Stimulated activated CD4-positive, alpha-beta T cell treated with anti-CD3 and anti-CD28 coated beads, Interleukin-12 subunit alpha, Interleukin-12 subunit beta, amount 100 ng/mL, for 4 hours (primary cell): ENCODE data around the gene SLC39A7.

Experiments used
- DNase-seq: peaks from one replicate; pipeline ENCODE4 v3.0.0-alpha.2; 2020

SLC39A7 gene

DNA sequence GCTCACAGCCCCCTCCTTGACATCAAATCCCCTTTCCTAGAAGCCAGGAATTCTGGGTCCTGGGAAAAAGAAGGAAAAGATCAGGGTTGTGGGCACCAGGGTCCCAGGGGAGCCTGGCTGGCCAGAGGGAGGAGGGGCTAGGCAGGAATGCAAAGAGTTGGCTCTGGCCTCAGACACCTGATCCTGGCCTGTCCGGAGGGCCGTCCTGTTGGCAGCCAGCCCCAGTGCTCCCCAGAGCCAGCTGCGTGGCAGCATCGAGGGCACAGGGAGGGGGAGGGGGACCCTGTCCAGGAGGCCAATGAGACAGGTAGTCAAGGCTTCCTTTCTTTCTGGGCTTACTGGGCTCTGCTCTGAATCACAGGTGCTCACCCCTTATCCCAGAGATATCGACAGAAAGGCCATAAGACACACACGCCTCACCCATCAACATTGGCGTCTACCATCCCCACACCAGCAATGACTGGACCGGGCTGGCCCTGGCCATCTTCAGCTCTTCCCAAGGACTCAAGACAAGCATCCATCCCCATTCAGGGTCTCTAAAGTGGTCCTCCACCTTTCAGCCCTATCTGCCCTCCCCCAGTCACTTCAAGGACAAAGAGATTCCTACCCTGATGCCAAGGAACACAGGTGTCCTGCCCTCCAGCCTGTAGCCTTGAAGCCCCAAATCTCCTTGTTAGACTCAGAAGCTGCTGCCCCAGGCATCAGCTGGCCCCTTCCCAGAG is 9.1 kb upstream of the SLC39A7 start:
- no peak for DNase-seq

DNA sequence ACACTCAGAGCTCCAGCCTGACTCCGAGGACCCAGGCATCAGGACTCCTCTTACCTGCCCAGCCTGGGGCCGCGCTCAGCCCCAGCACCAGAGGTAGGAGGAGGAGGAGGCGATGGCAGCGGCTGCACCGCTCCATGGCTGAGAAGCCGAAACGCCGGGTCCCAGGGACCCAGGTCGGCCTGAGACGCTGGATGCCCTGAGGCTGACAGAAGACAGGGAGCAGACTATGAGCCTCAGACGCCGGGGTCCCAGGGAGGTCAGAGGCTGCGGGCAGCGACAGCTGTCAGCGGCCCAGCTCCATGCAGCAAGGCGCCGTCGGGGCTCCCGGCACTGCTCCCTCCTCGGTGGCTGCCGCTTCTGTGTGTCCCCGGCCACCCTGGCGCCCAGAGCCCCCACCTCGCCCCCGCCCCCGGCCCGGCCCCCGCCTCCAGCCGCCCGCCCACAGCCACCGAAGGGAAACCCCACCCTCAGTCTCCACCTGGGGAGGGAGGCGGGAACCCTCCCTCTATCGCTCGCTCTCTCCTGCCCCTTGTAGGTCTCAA is 8.5 kb upstream of the SLC39A7 start, which contains the start of gene COL11A2:
Gene COL11A2 (minus strand): TSS at position 363 of the 542 bp plus-strand sequence. CDS start 227 bp downstream, at position 136.
- DNase-seq: no peak

DNA sequence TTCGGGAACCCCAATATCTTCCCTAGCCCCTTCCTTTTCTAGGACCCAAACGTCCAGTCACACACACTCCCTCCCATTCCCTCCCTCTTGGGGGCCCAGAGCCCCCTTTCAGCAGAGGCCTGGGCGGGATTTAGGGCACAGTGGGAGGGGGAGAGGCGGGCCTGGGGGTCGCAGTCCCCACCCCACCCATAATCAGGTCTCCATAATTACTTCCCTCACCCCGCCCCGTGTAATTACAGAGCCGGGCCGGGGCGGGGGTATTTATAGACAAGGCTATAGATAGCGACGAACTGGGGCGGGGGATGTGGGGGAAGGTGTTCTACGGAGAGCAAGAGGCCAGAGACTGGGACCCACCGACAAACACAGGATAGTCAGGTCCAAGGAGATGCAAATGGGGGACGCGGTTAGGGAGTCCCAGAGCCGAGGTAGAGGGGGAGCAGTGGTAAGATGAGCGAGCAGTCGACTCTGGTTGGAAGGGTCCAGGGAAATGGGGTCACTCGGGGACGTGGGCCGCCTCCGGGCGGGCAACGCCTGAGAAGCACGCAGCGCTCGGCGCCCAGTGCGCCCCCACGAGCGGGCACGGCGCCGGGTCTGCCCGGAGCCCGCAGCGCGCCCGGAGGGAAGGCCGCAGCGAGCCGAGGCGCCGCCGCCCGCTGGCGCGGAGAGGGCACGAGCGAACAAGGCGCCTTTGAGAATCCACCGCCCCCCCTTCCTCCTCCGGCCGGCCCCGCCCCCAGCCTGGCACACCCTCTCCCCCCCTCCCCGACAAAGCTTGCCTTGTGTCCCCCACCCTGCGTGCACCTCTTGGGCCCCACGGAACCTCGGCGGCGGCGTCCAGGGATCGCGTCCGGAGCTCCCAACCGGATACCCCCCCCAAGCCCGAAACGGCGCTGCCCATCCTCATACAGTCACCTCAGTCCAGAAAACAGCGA is 7.7 kb upstream of the SLC39A7 start:
- peak; percentile 38 for DNase-seq

DNA sequence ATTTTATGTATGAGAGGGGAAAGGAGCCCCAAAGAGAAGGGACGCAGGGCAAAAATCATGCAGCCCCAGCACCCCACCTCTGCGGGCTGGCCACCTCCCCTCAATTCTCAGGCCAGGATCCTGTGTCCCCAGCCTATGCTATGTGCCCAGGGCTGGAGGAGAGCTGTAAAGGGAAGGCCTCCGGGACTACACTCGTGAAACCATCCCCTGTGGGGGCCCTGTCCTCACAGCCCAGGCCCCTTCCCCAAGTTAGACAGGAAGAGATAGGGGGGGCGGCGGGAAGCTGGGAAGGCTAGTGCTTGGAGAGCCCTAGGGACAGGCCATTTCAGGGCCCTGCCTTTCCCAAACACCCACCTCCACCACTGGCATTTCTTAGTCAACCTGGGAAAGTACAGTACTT is 7.0 kb upstream of the SLC39A7 start:
- no peak for DNase-seq

DNA sequence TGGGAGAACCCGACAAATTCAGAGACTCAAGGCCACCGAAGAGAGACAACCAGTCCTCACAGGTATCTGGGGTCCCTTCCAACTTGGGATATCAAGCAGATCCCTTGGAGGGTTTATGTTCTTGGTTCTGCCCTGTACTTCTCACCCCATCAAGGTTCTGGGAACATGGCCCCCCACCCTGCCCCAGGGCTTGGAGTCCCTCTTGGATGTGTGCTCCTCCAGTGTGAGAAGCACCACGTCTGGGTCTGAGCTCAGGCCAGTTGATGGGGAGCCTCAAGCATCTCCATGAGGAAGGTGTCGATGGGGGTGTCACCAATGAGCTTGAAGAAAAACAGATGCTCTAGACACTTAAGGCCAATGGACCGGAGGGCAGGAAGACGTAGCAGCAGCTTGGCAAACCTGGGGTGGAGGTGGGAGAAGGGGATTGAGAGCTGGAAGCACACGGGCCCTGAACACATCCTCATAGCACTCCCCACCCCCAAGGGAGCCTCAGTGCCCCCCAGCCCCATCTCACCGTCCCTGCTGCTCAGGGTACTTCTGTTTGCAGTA is 6.2 kb upstream of the SLC39A7 start:
- DNase-seq: no peak

DNA sequence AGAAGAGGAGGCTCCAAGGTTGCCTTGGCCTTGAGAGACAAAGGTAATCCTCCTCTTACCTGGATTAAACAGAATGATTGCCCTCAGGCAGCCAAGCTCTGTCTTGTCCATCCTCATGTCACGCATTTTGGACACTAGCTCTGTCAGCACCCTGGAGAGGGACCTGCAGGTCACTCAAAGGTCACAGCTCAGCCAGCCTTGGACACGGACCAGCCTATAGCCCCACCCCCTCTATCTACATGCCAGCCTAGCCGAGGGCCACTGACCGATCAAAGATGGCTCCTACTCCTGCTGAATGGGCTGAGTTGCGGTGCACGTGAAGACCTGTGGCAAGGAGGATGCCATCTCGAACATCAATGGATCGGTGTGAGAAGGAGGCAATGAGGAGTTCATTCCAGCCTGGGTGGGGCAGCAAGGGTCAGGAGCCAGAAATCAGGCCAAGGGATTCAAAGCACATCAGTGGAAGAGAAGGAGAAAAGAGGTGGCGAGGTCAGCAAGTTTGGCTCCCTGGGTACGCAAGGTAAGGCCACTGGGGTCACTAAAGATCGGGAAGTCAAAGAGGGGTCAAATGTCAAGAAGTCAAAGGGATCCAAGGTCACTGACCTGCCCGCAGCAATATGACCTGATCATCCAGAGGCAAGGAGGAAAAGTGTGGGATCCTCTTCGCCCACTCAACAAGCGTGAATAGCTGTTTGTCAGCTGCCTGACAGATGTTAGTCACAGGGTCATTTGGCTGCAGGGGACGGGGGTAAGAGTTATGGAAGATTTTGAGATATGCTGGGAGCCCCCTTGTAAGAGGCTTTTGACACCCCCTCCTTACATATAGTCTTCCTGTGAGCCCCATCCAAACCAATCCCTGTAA is 5.1 kb upstream of the SLC39A7 start:
- no peak for DNase-seq

DNA sequence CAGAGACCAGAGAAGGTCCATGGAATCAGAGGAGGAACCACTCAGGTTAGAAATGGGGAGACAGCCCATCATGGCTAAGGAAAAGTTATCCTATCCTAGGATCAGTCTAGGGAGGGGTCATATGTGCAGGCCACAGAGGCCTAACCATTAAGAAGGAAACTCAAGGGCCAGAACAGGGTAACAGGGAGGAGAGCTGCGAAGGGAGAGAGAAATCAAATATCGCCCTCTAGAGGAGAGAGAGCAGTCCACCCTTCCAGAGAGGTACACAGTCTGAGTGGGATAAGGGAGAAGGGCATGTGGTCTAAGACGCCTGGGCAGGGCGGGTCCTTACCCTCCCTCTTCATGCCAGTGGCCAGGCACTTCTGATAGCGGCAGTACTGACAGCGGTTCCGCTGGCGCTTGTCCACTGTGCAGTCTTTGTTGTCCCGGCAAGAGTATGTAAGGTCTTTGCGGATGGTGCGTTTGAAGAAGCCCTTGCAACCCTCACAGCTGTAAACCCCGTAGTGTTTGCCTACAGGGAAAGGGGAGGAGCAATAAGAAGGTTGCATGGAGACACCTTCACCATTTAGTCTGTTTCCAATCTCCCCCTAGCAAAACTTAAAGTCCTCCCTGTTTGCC is 3.1 kb upstream of the SLC39A7 start:
- DNase-seq: no peak

DNA sequence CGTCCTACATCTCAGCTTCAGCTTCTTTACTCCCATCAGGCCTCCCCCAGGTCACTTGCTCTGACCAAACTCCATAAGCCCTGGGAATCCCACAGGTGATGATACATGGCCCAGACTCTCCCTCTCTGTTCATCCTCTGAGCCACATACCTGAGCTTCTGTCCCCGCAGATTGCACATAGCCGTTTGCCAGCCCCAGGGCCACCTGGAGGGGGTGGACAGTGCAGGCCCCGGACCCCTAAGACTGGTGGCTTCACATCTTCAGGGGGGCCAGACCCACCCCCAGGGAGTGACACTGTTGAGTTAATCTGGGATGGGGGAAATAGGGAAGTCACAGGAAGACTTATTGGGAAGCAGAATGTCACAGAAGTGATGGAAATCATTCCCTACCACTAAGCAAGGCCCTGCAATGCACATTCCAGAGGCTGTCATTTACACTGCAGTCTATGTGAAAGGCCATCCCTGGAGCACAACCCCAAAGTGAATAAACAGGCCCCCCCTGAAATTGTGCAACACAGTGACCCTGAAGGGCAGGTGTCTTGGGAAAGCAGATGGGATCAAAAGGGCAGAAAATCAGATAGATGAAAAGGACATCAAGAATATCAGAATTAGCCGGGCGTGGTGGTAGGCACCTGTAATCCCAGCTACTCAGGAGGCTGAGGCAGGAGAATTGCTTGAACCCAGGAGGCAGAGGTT is 2.4 kb upstream of the SLC39A7 start:
- DNase-seq: no peak

DNA sequence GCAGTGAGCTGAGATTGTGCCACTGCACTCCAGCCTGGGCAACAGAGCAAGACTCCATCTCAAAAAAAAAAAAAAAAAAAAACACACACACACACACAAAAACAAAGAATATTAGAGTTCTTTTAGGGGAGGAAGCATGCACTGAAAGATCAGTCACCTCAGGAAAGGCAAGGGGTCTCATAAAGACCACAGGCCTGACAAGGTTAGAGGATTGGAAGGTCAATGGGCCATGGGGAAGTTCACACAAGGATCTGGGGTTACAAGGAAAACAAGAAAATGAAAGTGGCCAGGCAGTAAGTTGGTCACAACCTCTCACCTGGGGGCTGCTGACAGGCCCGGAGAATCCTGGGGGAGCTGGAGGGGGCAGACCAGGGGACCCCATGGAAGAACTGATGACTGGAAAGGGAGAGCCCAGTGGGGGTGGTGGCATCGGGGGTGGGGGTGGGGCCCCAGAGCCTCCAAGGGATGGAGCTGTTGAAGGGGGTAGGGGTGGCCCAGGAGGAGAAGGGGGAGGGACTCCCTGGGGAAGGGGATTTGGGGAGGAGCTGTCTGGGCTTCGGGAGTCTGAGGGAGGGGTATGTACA is 1.7 kb upstream of the SLC39A7 start:
- no peak for DNase-seq

DNA sequence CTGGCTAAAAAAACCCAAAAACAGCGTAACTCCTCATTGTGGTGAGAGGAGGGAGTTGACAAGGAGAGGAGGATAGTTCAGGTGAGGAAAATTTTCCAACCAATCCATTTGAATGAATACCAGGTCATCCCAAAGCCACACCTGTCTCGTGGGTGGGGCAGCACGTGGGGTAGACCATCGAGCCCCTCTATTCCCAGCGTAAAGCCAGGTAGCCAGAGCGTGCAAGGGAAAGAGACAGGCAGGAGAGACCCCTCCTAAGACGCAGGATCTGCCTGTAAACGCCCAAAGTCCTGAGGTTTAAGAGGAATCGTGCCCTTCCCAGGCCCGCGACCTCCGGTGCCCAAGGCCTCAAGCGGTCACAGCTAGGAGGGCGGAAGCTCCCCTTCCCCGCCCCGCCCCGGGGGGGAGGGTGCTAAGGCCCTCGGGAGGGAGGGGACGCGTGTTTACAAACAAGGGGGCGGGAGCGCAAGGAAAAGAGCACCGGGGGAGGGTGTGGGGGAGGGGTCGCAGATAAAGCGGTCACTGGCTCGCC is 914 bp upstream of the SLC39A7 start:
- DNase-seq: peak; percentile 69

DNA sequence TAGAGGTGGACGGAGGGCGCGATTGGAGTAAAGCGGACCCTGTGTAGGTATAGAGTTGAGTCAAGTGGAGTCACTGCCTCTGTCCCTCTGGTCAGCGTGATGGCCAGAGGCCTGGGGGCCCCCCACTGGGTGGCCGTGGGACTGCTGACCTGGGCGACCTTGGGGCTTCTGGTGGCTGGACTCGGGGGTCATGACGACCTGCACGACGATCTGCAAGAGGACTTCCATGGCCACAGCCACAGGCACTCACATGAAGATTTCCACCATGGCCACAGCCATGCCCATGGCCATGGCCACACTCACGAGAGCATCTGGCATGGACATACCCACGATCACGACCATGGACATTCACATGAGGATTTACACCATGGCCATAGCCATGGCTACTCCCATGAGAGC is 479 bp downstream of the SLC39A7 start:
- no peak for DNase-seq

DNA sequence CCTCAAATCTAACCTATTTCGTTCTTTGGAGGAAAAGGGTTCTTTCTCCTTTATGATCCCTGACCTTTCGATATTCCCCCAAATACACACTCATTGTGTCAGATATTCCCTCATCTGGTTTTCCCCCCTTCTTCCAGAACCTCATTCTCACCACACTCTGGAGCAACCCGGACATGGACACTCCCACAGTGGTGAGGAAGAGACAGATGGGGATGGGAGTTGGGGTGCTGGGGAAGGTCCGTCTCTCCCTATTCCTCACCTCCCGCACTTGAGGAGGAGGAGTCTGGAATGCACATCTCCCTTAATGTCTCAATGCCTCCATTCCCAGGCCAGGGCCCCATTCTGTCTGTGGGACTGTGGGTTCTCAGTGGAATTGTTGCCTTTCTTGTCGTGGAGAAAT is 1.3 kb downstream of the SLC39A7 start:
- DNase-seq: no peak

DNA sequence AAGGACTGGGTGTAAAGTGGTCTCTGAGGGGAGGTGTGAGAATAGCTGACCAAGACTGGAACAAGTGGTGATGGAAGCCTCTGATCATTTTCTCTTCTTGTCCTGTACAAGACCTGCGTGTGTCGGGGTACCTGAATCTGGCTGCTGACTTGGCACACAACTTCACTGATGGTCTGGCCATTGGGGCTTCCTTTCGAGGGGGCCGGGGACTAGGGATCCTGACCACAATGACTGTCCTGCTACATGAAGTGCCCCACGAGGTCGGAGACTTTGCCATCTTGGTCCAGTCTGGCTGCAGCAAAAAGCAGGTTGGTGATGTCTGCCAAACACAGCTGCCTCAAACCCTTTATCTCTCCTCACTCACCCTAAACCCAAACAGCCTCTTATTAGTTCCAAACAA is 2.1 kb downstream of the SLC39A7 start:
- no peak for DNase-seq

DNA sequence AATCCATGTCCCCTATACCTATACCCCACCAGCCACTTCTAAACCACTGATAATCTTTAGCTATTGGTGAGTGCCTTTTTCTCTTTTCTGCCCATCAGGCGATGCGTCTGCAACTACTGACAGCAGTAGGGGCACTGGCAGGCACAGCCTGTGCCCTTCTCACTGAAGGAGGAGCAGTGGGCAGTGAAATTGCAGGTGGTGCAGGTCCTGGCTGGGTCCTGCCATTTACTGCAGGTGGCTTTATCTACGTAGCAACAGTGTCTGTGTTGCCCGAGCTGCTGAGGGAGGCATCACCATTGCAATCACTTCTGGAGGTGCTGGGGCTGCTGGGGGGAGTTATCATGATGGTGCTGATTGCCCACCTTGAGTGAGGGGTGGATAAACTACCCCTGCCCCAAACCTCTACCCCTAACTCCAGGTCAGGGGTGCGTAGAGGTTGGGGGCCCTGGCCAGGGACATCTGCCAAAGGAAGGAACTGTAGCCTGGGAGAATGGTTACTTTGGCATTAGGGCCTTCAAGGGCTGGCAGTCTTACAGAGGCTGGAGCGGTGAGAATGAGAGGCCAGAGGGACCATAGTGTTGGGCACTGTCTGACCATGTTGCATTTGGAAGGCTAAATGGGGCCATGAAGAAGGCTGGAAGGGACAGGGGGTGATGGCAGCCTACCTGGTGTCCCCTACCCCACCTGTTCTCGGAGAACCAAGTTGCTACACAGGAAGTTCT is 2.9 kb downstream of the SLC39A7 start:
- no peak for DNase-seq

DNA sequence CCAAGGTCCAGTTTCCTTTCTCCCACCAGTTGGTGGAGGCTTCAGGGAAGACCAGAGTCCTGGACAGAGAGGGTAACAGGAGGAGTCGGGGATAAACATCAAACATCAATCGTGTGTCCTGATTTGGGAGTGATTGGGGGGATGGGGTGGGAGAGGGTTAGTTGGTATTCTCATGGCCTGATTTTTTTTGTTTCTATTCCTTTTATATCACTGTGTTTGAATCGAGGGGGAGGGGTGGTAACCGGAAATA is 3.4 kb downstream of the SLC39A7 start:
- DNase-seq: no peak

DNA sequence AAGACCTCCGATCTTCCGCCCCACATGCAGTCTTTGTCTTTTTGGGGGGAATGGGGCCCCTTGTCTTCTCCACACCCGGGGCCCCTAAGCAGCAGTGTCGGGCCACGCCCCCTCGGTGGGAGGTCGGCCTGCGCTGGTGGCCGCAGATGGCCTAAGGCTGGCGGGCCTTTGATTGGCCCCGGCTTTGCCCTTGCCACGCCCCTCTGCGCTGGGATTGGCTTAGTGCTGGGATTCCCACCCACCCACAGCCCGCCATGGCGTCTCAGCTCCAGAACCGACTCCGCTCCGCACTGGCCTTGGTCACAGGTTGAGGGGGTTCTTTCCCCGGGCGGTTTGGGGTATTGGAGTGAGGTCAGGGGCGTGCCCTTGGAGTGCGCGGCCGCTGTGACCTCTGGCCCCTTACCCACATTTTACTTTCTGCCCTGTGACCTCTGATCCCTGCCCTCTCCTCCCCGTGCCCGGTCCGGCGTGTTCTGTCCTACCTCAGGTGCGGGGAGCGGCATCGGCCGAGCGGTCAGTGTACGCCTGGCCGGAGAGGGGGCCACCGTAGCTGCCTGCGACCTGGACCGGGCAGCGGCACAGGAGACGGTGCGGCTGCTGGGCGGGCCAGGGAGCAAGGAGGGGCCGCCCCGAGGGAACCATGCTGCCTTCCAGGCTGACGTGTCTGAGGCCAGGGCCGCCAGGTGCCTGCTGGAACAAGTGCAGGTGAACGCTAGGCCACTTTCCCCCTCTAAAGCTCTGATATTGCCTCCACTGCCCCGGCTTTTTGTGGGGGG is 3.9 kb downstream of the SLC39A7 start, which contains the start of gene HSD17B8:
Gene HSD17B8 (plus strand): TSS at position 241 of the 776 bp plus-strand sequence. CDS start 14 bp downstream, at position 255.
- DNase-seq: peak; percentile 92

DNA sequence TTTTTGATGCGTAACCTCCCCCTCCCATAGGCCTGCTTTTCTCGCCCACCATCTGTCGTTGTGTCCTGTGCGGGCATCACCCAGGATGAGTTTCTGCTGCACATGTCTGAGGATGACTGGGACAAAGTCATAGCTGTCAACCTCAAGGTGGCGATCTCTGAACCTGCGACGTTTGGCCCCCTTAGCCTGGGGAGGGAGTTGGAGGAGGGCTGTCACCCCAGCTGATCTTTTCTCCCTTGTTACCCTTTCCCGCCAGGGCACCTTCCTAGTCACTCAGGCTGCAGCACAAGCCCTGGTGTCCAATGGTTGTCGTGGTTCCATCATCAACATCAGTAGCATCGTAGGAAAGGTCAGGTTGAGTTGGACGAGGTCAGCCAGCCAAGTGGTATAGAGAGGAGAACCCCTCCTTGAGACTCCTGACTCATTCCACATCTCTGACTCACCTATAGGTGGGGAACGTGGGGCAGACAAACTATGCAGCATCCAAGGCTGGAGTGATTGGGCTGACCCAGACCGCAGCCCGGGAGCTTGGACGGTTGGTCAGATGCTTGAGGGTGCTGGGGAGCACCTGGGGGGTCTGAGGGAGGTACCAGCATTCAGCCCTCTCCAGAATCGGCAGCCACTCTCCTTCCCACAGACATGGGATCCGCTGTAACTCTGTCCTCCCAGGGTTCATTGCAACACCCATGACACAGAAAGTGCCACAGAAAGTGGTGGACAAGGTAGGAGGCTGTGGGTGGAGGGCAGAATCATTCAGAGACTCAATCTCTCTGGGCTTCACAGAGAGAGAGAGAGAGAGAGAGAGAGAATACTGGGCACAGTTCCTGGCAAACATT is 4.7 kb downstream of the SLC39A7 start:
- no peak for DNase-seq
